Upper lobe of right lung (tissue), 1 donor: ENCODE results near the gene SAC3D1. TPM values are rescaled to one million over a fixed set of nuclear protein-coding genes. Genes with fewer than 3 reads are reported as not detected.

Experiments used
- ATAC-seq: fragments of 200-7000 bp; cut with Tn5 transposase; one replicate; pipeline ENCODE4 v1.9.1; 2020; ENCODE audit warnings: mild to moderate bottlenecking, moderate library complexity
- DNase-seq: peaks from one replicate; pipeline ENCODE4 v3.0.0-alpha.2; 2020
- H3K27ac ChIP-seq: fragments of 200-600 bp; one replicate; pipeline ENCODE4 v1.8.0; 2022
- H3K27me3 ChIP-seq: fragments of 200-600 bp; one replicate; pipeline ENCODE4 v1.8.0; 2022; ENCODE audit warnings: mild to moderate bottlenecking
- H3K36me3 ChIP-seq: fragments of 200-600 bp; one replicate; pipeline ENCODE4 v1.8.0; 2022
- H3K4me1 ChIP-seq: fragments of 200-600 bp; one replicate; pipeline ENCODE4 v1.8.0; 2022
- H3K4me3 ChIP-seq: fragments of 200-600 bp; one replicate; pipeline ENCODE4 v1.8.0; 2022; ENCODE audit warnings: mild to moderate bottlenecking
- H3K9me3 ChIP-seq: fragments of 200-600 bp; one replicate; pipeline ENCODE4 v1.8.0; 2022
- intact Hi-C: fragments of 100-400 bp; cut with DNase I; formaldehyde crosslinking; loops from one replicate; pipeline ENCODE4 v1.11.0; 2022
- total RNA-seq: library from RNA; stranded (reverse); fragmentation: NEBNext Ultra II Directional; extraction: Animal tissue kit (Norgen Biotek cat#: 25700); gene quantifications from one replicate; pipeline ENCODE4 v1.2.1, GENCODE V29; 2021
- TF ChIP-seq, protein P1 (sequence below): fragments of 200-600 bp; IDR thresholded peaks from one replicate; pipeline ENCODE4 v1.8.0; 2022; ENCODE audit warnings: antibody characterized with exemption
- donor health status: DM: no; HTN: yes; CAD: no; lungs with severe emphysema.

SAC3D1 gene
- total RNA-seq, 1 donor from 2014 or later, result 10.2 TPM

DNA sequence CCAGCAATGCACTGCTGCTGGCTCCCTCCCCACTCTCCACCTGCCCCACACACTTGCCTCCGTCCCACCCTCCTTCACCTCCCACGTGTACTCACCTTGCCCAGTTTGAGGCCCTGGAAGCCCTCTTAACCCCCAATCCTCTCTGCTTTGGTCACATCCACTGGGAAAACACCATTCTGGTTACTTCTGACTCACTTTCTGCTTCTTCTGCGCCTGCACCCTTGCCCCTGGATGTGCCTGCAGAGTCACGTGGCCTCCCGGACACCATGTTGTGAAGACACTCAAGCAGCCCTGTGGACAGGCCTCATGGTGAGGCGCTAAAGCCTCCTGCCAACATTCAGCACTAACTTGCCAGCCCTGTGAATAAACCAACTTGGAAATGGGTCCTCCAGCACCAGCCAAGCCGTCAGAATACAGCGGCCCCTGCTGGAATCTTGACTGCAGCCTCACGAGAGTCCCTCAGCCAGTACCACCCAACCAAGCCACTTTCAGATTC lies 20.0 kb downstream of the SAC3D1 start:
- TF ChIP-seq, protein P1, sequence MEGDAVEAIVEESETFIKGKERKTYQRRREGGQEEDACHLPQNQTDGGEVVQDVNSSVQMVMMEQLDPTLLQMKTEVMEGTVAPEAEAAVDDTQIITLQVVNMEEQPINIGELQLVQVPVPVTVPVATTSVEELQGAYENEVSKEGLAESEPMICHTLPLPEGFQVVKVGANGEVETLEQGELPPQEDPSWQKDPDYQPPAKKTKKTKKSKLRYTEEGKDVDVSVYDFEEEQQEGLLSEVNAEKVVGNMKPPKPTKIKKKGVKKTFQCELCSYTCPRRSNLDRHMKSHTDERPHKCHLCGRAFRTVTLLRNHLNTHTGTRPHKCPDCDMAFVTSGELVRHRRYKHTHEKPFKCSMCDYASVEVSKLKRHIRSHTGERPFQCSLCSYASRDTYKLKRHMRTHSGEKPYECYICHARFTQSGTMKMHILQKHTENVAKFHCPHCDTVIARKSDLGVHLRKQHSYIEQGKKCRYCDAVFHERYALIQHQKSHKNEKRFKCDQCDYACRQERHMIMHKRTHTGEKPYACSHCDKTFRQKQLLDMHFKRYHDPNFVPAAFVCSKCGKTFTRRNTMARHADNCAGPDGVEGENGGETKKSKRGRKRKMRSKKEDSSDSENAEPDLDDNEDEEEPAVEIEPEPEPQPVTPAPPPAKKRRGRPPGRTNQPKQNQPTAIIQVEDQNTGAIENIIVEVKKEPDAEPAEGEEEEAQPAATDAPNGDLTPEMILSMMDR, result peak; percentile 21
- H3K9me3 ChIP-seq, result no peaks in the 10 kb centered on the region
- intact Hi-C loops, result no loop called here
- DNase-seq (no peak), ATAC-seq (peak; percentile 62)
- no peaks in the 10 kb centered on the region for H3K36me3 ChIP-seq
- no peaks in the 10 kb centered on the region for H3K4me1 ChIP-seq
- no peak overlapping the region for H3K4me3 ChIP-seq
- H3K27ac ChIP-seq, result no peak overlapping the region
- no peaks in the 10 kb centered on the region for H3K27me3 ChIP-seq

DNA sequence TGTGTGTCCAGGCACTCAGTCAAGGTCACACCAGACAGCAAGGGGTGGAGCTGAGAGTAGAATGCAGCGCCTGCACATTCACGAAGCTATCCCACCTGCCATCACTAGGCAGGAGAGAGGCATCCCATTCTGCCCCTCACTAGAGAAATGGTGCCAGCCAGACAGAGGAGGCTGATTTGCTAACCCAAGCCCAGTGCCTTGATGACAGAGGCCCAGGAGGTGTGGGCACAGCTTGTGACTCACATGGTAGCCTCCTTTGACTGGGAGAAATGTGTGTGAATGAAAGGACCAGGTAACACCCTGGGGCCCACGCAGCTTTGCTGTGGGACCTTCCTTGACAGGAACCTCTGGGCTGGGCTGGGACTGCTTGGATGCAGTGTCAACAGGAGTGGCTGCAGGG lies 22.5 kb downstream of the SAC3D1 start:
- TF ChIP-seq, protein P1, result no peak
- Histone ChIP-seq H3K36me3 (no peaks in the 10 kb centered on the region), H3K27me3 (no peaks in the 10 kb centered on the region), H3K4me1 (no peaks in the 10 kb centered on the region), H3K9me3 (no peaks in the 10 kb centered on the region), H3K27ac (no peak overlapping the region), H3K4me3 (no peak overlapping the region)
- intact Hi-C loops, result no loop called here
- DNase-seq, result no peak
- no peak for ATAC-seq

DNA sequence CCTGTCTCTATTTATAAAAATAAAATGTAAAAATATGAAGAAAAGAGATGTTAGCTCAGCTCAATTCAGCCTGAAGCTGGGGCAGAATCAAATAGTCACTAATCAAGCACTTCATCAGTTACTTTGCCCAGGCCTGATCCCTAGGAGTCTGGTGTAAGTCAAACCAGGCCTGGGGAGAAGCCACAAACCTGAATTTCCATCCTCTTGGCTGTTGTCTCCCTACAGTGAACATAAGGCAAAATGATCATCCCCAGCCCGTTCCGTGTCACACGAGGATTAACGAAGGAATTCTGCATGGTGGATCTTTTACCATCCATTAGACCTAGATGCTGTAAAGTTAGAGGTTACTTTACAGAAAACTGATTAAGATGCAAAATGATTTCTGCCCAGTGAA lies 23.8 kb downstream of the SAC3D1 start:
- Histone ChIP-seq H3K27ac (no peak overlapping the region), H3K4me1 (no peaks in the 10 kb centered on the region), H3K36me3 (no peaks in the 10 kb centered on the region), H3K4me3 (no peak overlapping the region), H3K27me3 (no peaks in the 10 kb centered on the region), H3K9me3 (no peaks in the 10 kb centered on the region)
- intact Hi-C loops, result no loop called here
- no peak for DNase-seq
- TF ChIP-seq, protein P1, result no peak
- ATAC-seq, result no peak

DNA sequence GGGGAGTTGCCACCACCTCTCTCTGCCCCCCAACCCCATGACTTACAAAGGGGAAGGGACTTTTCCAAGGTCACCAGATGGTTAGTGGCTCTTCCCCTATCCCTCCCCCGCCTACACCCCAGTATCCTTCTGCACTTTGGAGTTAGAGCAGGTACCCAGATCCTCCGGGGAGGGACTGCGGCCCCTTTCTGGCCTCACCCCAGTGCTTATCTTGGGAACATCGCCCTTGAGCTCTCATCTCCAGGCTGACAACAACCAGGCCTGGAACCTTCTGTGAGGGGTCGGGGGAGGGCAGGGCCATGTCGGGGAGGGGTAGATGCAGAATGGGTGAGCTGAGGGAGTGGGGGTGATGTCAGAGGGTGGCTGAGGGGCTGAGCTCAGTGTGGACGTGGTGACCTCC lies 24.8 kb downstream of the SAC3D1 start:
- no peaks in the 10 kb centered on the region for H3K27me3 ChIP-seq
- H3K9me3 ChIP-seq, result no peaks in the 10 kb centered on the region
- ATAC-seq (no peak), DNase-seq (no peak)
- intact Hi-C loops, result no loop called here
- H3K36me3 ChIP-seq, result no peaks in the 10 kb centered on the region
- no peak overlapping the region for H3K27ac ChIP-seq
- TF ChIP-seq, protein P1, result no peak
- H3K4me3 ChIP-seq, result no peak overlapping the region
- no peaks in the 10 kb centered on the region for H3K4me1 ChIP-seq

DNA sequence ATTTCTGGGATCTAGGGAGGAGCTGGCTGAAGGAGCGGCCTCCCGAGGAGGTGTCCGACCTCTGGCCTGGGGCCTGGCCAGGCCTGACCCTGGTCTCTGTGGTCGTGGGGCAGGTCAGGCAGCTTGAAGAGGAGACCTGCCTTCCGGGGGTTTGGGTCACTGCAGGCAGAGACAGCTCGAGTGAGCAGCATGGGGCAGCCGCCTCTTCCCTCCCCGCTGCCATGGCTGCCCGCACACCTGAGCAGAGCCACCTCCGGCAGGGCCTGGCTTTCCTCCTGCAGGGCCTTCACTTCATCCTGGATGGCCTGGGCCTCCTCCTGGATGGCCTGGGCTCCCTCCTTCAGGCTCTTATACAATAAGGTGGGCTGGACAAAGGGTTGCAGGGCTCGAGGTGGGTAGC lies 25.3 kb downstream of the SAC3D1 start:
- TF ChIP-seq, protein P1, result no peak
- Histone ChIP-seq H3K36me3 (no peaks in the 10 kb centered on the region), H3K4me3 (no peak overlapping the region), H3K4me1 (no peaks in the 10 kb centered on the region), H3K27ac (no peak overlapping the region), H3K27me3 (no peaks in the 10 kb centered on the region), H3K9me3 (no peaks in the 10 kb centered on the region)
- no peak for ATAC-seq
- DNase-seq, result no peak
- intact Hi-C loops, result no loop called here

DNA sequence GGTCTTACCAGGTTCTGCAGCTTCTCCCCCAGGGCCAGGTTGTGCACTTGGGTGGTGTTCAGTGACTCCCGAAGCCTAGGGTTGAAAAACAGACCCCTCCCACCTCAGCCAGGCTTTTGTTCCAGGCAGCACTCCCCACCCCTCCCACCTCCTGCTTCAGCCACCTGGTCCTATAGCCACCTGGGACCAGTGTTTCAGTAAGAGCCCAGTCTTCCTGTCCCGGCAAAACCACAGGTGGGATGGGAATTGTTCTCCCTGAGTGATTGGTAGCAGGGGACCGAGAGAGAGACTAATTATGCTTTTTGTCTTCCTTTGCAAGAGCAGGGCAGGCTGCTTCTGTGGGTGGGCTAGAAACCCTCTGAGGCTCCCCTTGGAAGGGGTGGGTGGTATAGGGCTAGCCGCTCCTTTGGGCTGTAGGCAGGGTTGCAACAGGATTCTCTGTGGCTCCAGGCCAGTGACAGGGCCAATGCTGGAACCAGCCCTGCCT lies 25.8 kb downstream of the SAC3D1 start:
- intact Hi-C loops, result no loop called here
- no peak for ATAC-seq
- no peaks in the 10 kb centered on the region for H3K36me3 ChIP-seq
- no peaks in the 10 kb centered on the region for H3K9me3 ChIP-seq
- H3K27ac ChIP-seq, result no peak overlapping the region
- TF ChIP-seq, protein P1, result no peak
- H3K4me3 ChIP-seq, result no peak overlapping the region
- no peaks in the 10 kb centered on the region for H3K27me3 ChIP-seq
- DNase-seq, result no peak
- no peaks in the 10 kb centered on the region for H3K4me1 ChIP-seq
